ENCODE results near the gene CERCAM. TPM values are rescaled to one million over a fixed set of nuclear protein-coding genes. Genes with fewer than 3 reads are reported as not detected.

Gene CERCAM
- total and polyA plus RNA-seq, 4 donors, result 1.1 to 2.9 (median 1.8) TPM

DNA sequence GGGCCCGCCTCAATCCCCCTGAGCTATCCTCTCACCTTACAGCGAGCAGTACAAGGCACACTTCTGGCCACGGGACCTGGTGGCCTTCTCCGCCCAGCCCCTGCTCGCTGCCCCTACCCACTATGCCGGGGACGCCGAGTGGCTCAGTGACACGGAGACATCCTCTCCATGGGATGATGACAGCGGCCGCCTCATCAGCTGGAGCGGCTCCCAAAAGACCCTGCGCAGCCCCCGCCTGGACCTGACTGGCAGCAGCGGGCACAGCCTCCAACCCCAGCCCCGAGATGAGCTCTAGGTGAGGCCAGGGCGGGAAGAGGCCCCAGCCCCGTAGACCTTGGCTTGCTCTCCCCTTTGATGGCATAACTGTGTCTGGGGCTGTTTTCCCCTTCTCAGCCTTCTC lies 15.0 kb downstream of the CERCAM start:
- 94% methylated on average over 18 of the region's 18 CpGs for WGBS
- no peak overlapping the region for H3K27ac ChIP-seq (ENCODE audit: low read depth in 1 of 2, low read length in 2 of 2)
- H3K9me3 ChIP-seq (ENCODE audit: control insufficient read depth in 4 of 4, low read length in 3 of 4), result no peaks in the 10 kb centered on the region
- no peak for DNase-seq (ENCODE audit: low spot score)
- no peak overlapping the region for H3K9ac ChIP-seq (ENCODE audit: low read depth in 1 of 2, low read length in 2 of 2)
- TF ChIP-seq, protein P1, sequence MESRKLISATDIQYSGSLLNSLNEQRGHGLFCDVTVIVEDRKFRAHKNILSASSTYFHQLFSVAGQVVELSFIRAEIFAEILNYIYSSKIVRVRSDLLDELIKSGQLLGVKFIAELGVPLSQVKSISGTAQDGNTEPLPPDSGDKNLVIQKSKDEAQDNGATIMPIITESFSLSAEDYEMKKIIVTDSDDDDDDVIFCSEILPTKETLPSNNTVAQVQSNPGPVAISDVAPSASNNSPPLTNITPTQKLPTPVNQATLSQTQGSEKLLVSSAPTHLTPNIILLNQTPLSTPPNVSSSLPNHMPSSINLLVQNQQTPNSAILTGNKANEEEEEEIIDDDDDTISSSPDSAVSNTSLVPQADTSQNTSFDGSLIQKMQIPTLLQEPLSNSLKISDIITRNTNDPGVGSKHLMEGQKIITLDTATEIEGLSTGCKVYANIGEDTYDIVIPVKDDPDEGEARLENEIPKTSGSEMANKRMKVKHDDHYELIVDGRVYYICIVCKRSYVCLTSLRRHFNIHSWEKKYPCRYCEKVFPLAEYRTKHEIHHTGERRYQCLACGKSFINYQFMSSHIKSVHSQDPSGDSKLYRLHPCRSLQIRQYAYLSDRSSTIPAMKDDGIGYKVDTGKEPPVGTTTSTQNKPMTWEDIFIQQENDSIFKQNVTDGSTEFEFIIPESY (IDR thresholded peaks at IDR 0.05), result no peak
- TF ChIP-seq JUND (IDR thresholded peaks at IDR 0.05) (no peak), NR2F2 (IDR thresholded peaks at IDR 0.05) (no peak), RAD21 (IDR thresholded peaks at IDR 0.05) (no peak), YY1 (IDR thresholded peaks at IDR 0.05) (no peak)
- TF ChIP-seq, protein P2, sequence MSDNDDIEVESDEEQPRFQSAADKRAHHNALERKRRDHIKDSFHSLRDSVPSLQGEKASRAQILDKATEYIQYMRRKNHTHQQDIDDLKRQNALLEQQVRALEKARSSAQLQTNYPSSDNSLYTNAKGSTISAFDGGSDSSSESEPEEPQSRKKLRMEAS (IDR thresholded peaks at IDR 0.05), result no peak
- TF ChIP-seq, protein P3, sequence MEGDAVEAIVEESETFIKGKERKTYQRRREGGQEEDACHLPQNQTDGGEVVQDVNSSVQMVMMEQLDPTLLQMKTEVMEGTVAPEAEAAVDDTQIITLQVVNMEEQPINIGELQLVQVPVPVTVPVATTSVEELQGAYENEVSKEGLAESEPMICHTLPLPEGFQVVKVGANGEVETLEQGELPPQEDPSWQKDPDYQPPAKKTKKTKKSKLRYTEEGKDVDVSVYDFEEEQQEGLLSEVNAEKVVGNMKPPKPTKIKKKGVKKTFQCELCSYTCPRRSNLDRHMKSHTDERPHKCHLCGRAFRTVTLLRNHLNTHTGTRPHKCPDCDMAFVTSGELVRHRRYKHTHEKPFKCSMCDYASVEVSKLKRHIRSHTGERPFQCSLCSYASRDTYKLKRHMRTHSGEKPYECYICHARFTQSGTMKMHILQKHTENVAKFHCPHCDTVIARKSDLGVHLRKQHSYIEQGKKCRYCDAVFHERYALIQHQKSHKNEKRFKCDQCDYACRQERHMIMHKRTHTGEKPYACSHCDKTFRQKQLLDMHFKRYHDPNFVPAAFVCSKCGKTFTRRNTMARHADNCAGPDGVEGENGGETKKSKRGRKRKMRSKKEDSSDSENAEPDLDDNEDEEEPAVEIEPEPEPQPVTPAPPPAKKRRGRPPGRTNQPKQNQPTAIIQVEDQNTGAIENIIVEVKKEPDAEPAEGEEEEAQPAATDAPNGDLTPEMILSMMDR (IDR thresholded peaks at IDR 0.05; ENCODE audit: low read depth, low read length, missing input control), result no peak
- no peaks in the 10 kb centered on the region for H3K36me3 ChIP-seq (ENCODE audit: control insufficient read depth in 4 of 4, insufficient read depth in 3 of 4, low read depth in 1 of 4, low read length in 3 of 4)
- peaks cover 0 to 2% (median 0%) of the 10 kb centered on the region in 4 donors for H3K4me1 ChIP-seq (ENCODE audit: control insufficient read depth in 4 of 4, insufficient read depth in 4 of 4, low read length in 3 of 4)
- H3K27me3 ChIP-seq (ENCODE audit: control insufficient read depth in 4 of 4, insufficient read depth in 4 of 4, low read length in 3 of 4), result no peaks in the 10 kb centered on the region
- no peak overlapping the region for H3K4me3 ChIP-seq (ENCODE audit: low read depth in 1 of 3, low read length in 3 of 3)

DNA sequence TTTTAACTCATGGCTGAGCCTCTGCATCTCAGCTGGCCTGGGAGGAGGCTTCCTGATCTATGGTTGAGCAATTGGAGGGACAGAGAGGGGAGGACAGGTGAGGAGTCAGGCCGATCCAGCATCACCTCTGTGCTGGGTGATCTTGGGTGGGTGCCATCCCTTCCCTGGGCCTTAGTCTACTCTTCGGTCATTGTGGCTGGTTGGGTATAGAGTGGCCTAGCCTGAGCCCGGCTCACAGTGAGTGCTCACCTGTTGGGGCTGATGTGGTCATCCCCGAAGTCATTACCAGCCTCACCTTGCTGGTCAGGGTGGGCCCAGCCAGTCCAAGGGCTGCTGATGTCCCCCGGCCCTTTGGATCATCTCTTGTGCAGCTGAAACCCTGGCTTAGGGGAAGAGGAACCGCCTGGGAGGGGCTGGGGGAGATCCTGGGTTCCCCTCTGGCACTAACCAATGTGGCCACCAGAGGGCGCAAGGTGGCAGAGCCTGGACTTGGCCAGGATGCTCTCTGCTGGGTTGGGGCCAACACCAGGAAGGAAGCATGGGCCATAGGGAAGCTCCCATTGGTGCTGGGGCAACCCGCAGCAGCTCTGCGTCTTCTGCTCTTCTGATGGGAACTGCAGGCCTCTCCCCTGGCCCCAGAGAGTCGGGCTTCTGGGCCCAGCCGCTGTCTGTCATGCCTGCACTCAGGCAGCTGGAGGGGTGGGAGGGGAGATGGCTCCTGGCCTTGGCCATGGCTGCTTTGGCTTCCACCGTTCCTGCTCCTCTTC lies 17.9 kb downstream of the CERCAM start:
- Histone ChIP-seq H3K4me1 (ENCODE audit: control insufficient read depth in 4 of 4, insufficient read depth in 4 of 4, low read length in 3 of 4) (peaks cover 0 to 2% (median 0%) of the 10 kb centered on the region in 4 donors), H3K27ac (ENCODE audit: low read depth in 1 of 2, low read length in 2 of 2) (no peak overlapping the region), H3K9me3 (ENCODE audit: control insufficient read depth in 4 of 4, low read length in 3 of 4) (no peaks in the 10 kb centered on the region), H3K27me3 (ENCODE audit: control insufficient read depth in 4 of 4, insufficient read depth in 4 of 4, low read length in 3 of 4) (no peaks in the 10 kb centered on the region), H3K36me3 (ENCODE audit: control insufficient read depth in 4 of 4, insufficient read depth in 3 of 4, low read depth in 1 of 4, low read length in 3 of 4) (no peaks in the 10 kb centered on the region), H3K4me3 (ENCODE audit: low read depth in 1 of 3, low read length in 3 of 3) (no peak overlapping the region), H3K9ac (ENCODE audit: low read depth in 1 of 2, low read length in 2 of 2) (no peak overlapping the region)
- peak; percentile 89 for DNase-seq (ENCODE audit: low spot score)
- TF ChIP-seq, protein P1 (IDR thresholded peaks at IDR 0.05), result no peak
- TF ChIP-seq RAD21 (IDR thresholded peaks at IDR 0.05) (peak; percentile 82 to 91), JUND (IDR thresholded peaks at IDR 0.05) (no peak)
- TF ChIP-seq, protein P3 (IDR thresholded peaks at IDR 0.05; ENCODE audit: low read depth, low read length, missing input control), result peak; percentile 89
- WGBS, result 32% methylated on average over 12 of the region's 12 CpGs

All from liver (tissue), 9 donors.